Neural progenitor cell (in vitro differentiated cells): ENCODE results near the gene CHD2. TPM values are rescaled to one million over a fixed set of nuclear protein-coding genes. Genes with fewer than 3 reads are reported as not detected.

Experiments used
- DNase-seq: peaks from one replicate; pipeline ENCODE4 v3.0.0-alpha.2; 2016; ENCODE audit warnings: low spot score
- H2AFZ ChIP-seq: fragments of 200-600 bp; sonication (generic); replicated peaks from 2 replicates; pipeline ENCODE4 v1.6.1; 2016; ENCODE audit warnings: antibody characterized with exemption
- H3F3A ChIP-seq: fragments of 200-600 bp; sonication (generic); 2 replicates; pipeline ENCODE4 v1.6.1; 2016; ENCODE audit warnings: antibody characterized with exemption, low read depth
- H3K27ac ChIP-seq: fragments of 200-600 bp; sonication (generic); 2 replicates; pipeline ENCODE4 v1.5.1; 2016; ENCODE audit warnings: mild to moderate bottlenecking
- H3K27me3 ChIP-seq: fragments of 200-600 bp; sonication (generic); 2 replicates; pipeline ENCODE4 v1.6.1; 2016; ENCODE audit warnings: mild to moderate bottlenecking, moderate library complexity
- H3K36me3 ChIP-seq: fragments of 200-600 bp; sonication (generic); 2 replicates; pipeline ENCODE4 v1.5.1; 2016
- H3K4me1 ChIP-seq: fragments of 200-600 bp; sonication (generic); 2 replicates; pipeline ENCODE4 v1.6.1; 2016; ENCODE audit warnings: mixed run types
- H3K4me2 ChIP-seq: fragments of 200-600 bp; sonication (generic); 2 replicates; pipeline ENCODE4 v1.6.1; 2016
- H3K4me3 ChIP-seq: fragments of 200-600 bp; sonication (generic); 2 replicates; pipeline ENCODE4 v1.5.1; 2016
- H3K79me2 ChIP-seq: fragments of 200-600 bp; sonication (generic); 2 replicates; pipeline ENCODE4 v1.6.1; 2016; ENCODE audit warnings: low read depth
- H3K9ac ChIP-seq: fragments of 200-600 bp; sonication (generic); 2 replicates; pipeline ENCODE4 v1.6.1; 2016
- H3K9me3 ChIP-seq: fragments of 200-600 bp; sonication (generic); 2 replicates; pipeline ENCODE4 v1.5.1; 2016; ENCODE audit warnings: low read depth
- H4K20me1 ChIP-seq: fragments of 200-600 bp; sonication (generic); 2 replicates; pipeline ENCODE4 v1.6.1; 2016; ENCODE audit warnings: low read depth
- H3K27ac Mint-ChIP-seq: 3 replicates; pipeline ENCODE4 v1.8.0; 2021; ENCODE audit warnings: mixed read lengths
- H3K27me3 Mint-ChIP-seq: 2 replicates; pipeline ENCODE4 v1.8.0; 2022; ENCODE audit warnings: low read depth, mild to moderate bottlenecking, inconsistent platforms, moderate library complexity, mixed read lengths; ENCODE audit not compliant: insufficient read depth
- H3K36me3 Mint-ChIP-seq: 3 replicates; pipeline ENCODE4 v1.8.0; 2021; ENCODE audit warnings: mixed read lengths
- H3K4me1 Mint-ChIP-seq: 3 replicates; pipeline ENCODE4 v1.8.0; 2021; ENCODE audit warnings: mixed read lengths
- H3K4me3 Mint-ChIP-seq: 3 replicates; pipeline ENCODE4 v1.8.0; 2021; ENCODE audit warnings: mild to moderate bottlenecking, moderate library complexity, mixed read lengths
- H3K9me3 Mint-ChIP-seq: 3 replicates; pipeline ENCODE4 v1.8.0; 2020; ENCODE audit warnings: mixed read lengths
- CTCF ChIP-seq: fragments of 200-600 bp; sonication (generic); IDR thresholded peaks from 2 replicates; pipeline ENCODE4 v1.5.1; 2017; ENCODE audit warnings: antibody characterized with exemption, mild to moderate bottlenecking
- EZH2 ChIP-seq: fragments of 200-600 bp; sonication (generic); IDR thresholded peaks from 2 replicates; pipeline ENCODE4 v1.6.1; 2017; ENCODE audit warnings: antibody characterized with exemption, mild to moderate bottlenecking, moderate library complexity
- EZH2phosphoT487 ChIP-seq: fragments of 200-600 bp; sonication (generic); IDR thresholded peaks from 2 replicates; pipeline ENCODE4 v1.6.1; 2017; ENCODE audit warnings: antibody characterized with exemption
- total RNA-seq: library from RNA; depleted of rRNA; stranded (reverse); fragments of >200 nt; gene quantifications from 2 replicates; pipeline ENCODE4 v1.2.3, GENCODE V29; 2015; ENCODE audit warnings: low replicate concordance

The CHD2 gene
- total RNA-seq, 1 donor from 2014 or later: 128 TPM

GRCh38 chr15:92889390-92890107, 10.6 kb upstream of the CHD2 start:
- H3K79me2 ChIP-seq: peaks cover 100% of the 10 kb centered on the region
- H3K4me2 ChIP-seq: peak overlapping the region; percentile 28
- peaks cover 87% of the 10 kb centered on the region for H3F3A ChIP-seq
- H3K4me3 Mint-ChIP-seq: peak overlapping the region; percentile 28
- peaks cover 70% of the 10 kb centered on the region for H3K36me3 Mint-ChIP-seq
- H3K27ac Mint-ChIP-seq: peak overlapping the region; percentile 75
- H3K9me3 ChIP-seq: no peaks in the 10 kb centered on the region
- no peaks in the 10 kb centered on the region for H3K9me3 Mint-ChIP-seq
- H3K27ac ChIP-seq: peak overlapping the region; percentile 53
- TF ChIP-seq CTCF (no peak), EZH2phosphoT487 (no peak), EZH2 (no peak)
- no peaks in the 10 kb centered on the region for H3K27me3 ChIP-seq
- H3K4me1 Mint-ChIP-seq: peaks cover 40% of the 10 kb centered on the region
- peaks cover 33% of the 10 kb centered on the region for H3K4me1 ChIP-seq
- H4K20me1 ChIP-seq: peaks cover 98% of the 10 kb centered on the region
- peak overlapping the region; percentile 6 for H3K4me3 ChIP-seq
- no peak overlapping the region for H3K9ac ChIP-seq
- DNase-seq: no peak
- H3K27me3 Mint-ChIP-seq: peaks cover 3% of the 10 kb centered on the region
- no peak overlapping the region for H2AFZ ChIP-seq
- H3K36me3 ChIP-seq: peaks cover 90% of the 10 kb centered on the region

- H3K27ac Mint-ChIP-seq: no peak overlapping the region
- H3K4me3 Mint-ChIP-seq: no peak overlapping the region
- peaks cover 95% of the 10 kb centered on the region for H3F3A ChIP-seq
- no peaks in the 10 kb centered on the region for H3K9me3 ChIP-seq
- H3K27me3 Mint-ChIP-seq: peaks cover 3% of the 10 kb centered on the region
- no peak overlapping the region for H3K9ac ChIP-seq
- H2AFZ ChIP-seq: no peak overlapping the region
- H3K27me3 ChIP-seq: no peaks in the 10 kb centered on the region
- H3K4me3 ChIP-seq: no peak overlapping the region
- H3K36me3 ChIP-seq: peaks cover 87% of the 10 kb centered on the region
- peak overlapping the region; percentile 65 for H3K27ac ChIP-seq
- H3K79me2 ChIP-seq: peaks cover 100% of the 10 kb centered on the region
- H3K4me2 ChIP-seq: no peak overlapping the region
- TF ChIP-seq CTCF: no peak
- no peak for TF ChIP-seq EZH2phosphoT487
- no peak for TF ChIP-seq EZH2
- H3K4me1 ChIP-seq: peaks cover 19% of the 10 kb centered on the region
- H3K9me3 Mint-ChIP-seq: no peaks in the 10 kb centered on the region
- peaks cover 98% of the 10 kb centered on the region for H4K20me1 ChIP-seq
- no peak for DNase-seq
- H3K4me1 Mint-ChIP-seq: peaks cover 39% of the 10 kb centered on the region
- H3K36me3 Mint-ChIP-seq: peaks cover 67% of the 10 kb centered on the region
Measured at GRCh38 chr15:92891533-92892200, 8.5 kb upstream of the CHD2 start.

- peaks cover 87% of the 10 kb centered on the region for H3K36me3 ChIP-seq
- no peak for DNase-seq
- no peaks in the 10 kb centered on the region for H3K9me3 ChIP-seq
- Mint-ChIP-seq H3K4me3 (no peak overlapping the region), H3K4me1 (peaks cover 33% of the 10 kb centered on the region), H3K36me3 (peaks cover 65% of the 10 kb centered on the region), H3K27me3 (peaks cover 3% of the 10 kb centered on the region), H3K27ac (no peak overlapping the region), H3K9me3 (no peaks in the 10 kb centered on the region)
- H3K4me2 ChIP-seq: no peak overlapping the region
- peak overlapping the region; percentile 65 for H3K27ac ChIP-seq
- H3K27me3 ChIP-seq: no peaks in the 10 kb centered on the region
- peaks cover 98% of the 10 kb centered on the region for H4K20me1 ChIP-seq
- TF ChIP-seq EZH2phosphoT487: no peak
- TF ChIP-seq CTCF: no peak
- no peak for TF ChIP-seq EZH2
- H3K4me3 ChIP-seq: no peak overlapping the region
- peaks cover 14% of the 10 kb centered on the region for H3K4me1 ChIP-seq
- no peak overlapping the region for H2AFZ ChIP-seq
- H3K9ac ChIP-seq: no peak overlapping the region
- H3F3A ChIP-seq: peaks cover 95% of the 10 kb centered on the region
- peaks cover 100% of the 10 kb centered on the region for H3K79me2 ChIP-seq
Measured at GRCh38 chr15:92892201-92892555, 7.9 kb upstream of the CHD2 start.
